ENCODE measurements around the gene MUS81.
"Not testable (repeated sequence)": the region's sequence is repeated elsewhere in the genome, so short reads cannot be mapped to it uniquely, and the experiment has no call there.

Gene MUS81

GRCh38 chr11:65873318-65874156, 13.3 kb downstream of the MUS81 start:
- DNase-seq (ENCODE audit: low read depth): peak; percentile 91

- DNase-seq (ENCODE audit: low read depth): no peak
Measured at GRCh38 chr11:65879617-65880016, 19.4 kb downstream of the MUS81 start, which contains the start of gene CTSW. TSS of gene CTSW (plus strand) at chr11:65879837. CDS start at chr11:65879855, 18 bp downstream.

- no peak for DNase-seq (ENCODE audit: low read depth)
Measured at GRCh38 chr11:65880027-65880426, 19.8 kb downstream of the MUS81 start.

GRCh38 chr11:65880844-65881421, 20.7 kb downstream of the MUS81 start:
- DNase-seq (ENCODE audit: low read depth): no peak

GRCh38 chr11:65882120-65883057, 22.2 kb downstream of the MUS81 start:
- DNase-seq (ENCODE audit: low read depth): no peak

- DNase-seq (ENCODE audit: low read depth): no peak
Measured at GRCh38 chr11:65883058-65883761, 23.0 kb downstream of the MUS81 start.

GRCh38 chr11:65883786-65884715, 23.8 kb downstream of the MUS81 start:
- DNase-seq (ENCODE audit: low read depth): no peak

GRCh38 chr11:65884716-65885092, 24.5 kb downstream of the MUS81 start:
- DNase-seq (ENCODE audit: low read depth): peak; percentile 65

GRCh38 chr11:65885231-65885630, 25.0 kb downstream of the MUS81 start:
- no peak for DNase-seq (ENCODE audit: low read depth)

- no peak for DNase-seq (ENCODE audit: low read depth)
Measured at GRCh38 chr11:65885808-65886536, 25.7 kb downstream of the MUS81 start.

- DNase-seq (ENCODE audit: low read depth): no peak
Measured at GRCh38 chr11:65886826-65887722, 26.8 kb downstream of the MUS81 start.

GRCh38 chr11:65887723-65888162, 27.5 kb downstream of the MUS81 start:
- DNase-seq (ENCODE audit: low read depth): no peak

- peak; percentile 98 for DNase-seq (ENCODE audit: low read depth)
Measured at GRCh38 chr11:65888163-65888814, 28.1 kb downstream of the MUS81 start, which contains the start of gene FIBP. TSS of gene FIBP (minus strand) at chr11:65888471. CDS start at chr11:65888418, 53 bp downstream.

GRCh38 chr11:65890324-65891218, 30.3 kb downstream of the MUS81 start, which contains the start of gene CCDC85B:
TSS of gene CCDC85B (plus strand) at chr11:65890673. CDS start at chr11:65890784, 111 bp downstream.
- DNase-seq (ENCODE audit: low read depth): peak; percentile 98

GRCh38 chr11:65891219-65892136, 31.2 kb downstream of the MUS81 start:
- DNase-seq (ENCODE audit: low read depth): peak; percentile 41

GRCh38 chr11:65892137-65892540, 31.9 kb downstream of the MUS81 start:
- not testable (repeated sequence) for DNase-seq (ENCODE audit: low read depth)

Data from fibroblast of gingiva (primary cell).